GM12872 (cell line): Measurements from ENCODE around the gene PCDHA13.

Experiments
- CTCF ChIP-seq: IDR thresholded peaks from 3 replicates; pipeline ENCODE4 v1.5.1; 2011; ENCODE audit warnings: low read depth, mild to moderate bottlenecking, low read length, moderate library complexity; ENCODE audit not compliant: insufficient read depth

PCDHA13 gene

GRCh38 chr5:140883927-140884697 is 2.2 kb downstream of the PCDHA13 start:
- no peak for TF ChIP-seq CTCF

GRCh38 chr5:140916325-140916724 is 34.4 kb downstream of the PCDHA13 start:
- no peak for TF ChIP-seq CTCF

GRCh38 chr5:140923601-140924000 is 41.7 kb downstream of the PCDHA13 start:
- no peak for TF ChIP-seq CTCF

GRCh38 chr5:140925806-140926442 is 44.0 kb downstream of the PCDHA13 start, which contains the start of gene PCDHAC1:
Gene PCDHAC1 (plus strand): TSS chr5:140926299. CDS start chr5:140926893, 594 bp downstream.
- no peak for TF ChIP-seq CTCF

GRCh38 chr5:140926443-140927227 is 44.7 kb downstream of the PCDHA13 start:
- 0 out of 3 replicates have a peak, but pooled peaks have one; percentile 13 for TF ChIP-seq CTCF

- TF ChIP-seq CTCF = no peak
Measured at GRCh38 chr5:140927228-140927573, 45.3 kb downstream of the PCDHA13 start.
